ENCODE results near the gene TIMM10.
A peak's percentile ranks its signal among the peaks of the same experiment; 100 is the strongest.

The TIMM10 gene

DNA sequence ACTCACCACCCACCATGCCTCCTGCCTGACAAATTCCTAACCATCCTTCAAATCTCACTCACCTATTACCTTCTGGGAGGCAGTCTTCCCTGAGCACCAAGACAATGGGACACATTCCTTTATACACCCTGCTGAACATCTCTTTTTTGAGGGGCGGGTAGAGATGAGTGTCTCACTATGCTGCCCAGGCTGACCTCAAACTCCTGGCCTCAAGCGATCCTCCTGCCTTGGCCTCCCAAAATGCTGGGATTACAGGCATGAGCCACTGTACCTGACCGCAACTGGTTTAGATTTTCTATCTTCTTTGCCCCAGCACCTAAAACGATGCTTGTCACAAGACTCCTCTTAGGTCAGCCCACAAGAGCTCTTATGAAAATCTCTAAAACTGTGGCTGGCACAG, 7.1 kb downstream of the TIMM10 start:
- TF ChIP-seq, protein P1, sequence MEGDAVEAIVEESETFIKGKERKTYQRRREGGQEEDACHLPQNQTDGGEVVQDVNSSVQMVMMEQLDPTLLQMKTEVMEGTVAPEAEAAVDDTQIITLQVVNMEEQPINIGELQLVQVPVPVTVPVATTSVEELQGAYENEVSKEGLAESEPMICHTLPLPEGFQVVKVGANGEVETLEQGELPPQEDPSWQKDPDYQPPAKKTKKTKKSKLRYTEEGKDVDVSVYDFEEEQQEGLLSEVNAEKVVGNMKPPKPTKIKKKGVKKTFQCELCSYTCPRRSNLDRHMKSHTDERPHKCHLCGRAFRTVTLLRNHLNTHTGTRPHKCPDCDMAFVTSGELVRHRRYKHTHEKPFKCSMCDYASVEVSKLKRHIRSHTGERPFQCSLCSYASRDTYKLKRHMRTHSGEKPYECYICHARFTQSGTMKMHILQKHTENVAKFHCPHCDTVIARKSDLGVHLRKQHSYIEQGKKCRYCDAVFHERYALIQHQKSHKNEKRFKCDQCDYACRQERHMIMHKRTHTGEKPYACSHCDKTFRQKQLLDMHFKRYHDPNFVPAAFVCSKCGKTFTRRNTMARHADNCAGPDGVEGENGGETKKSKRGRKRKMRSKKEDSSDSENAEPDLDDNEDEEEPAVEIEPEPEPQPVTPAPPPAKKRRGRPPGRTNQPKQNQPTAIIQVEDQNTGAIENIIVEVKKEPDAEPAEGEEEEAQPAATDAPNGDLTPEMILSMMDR (IDR thresholded peaks at IDR 0.05; ENCODE audit: extremely low read depth, missing control alignments), result no peak
- DNase-seq (ENCODE audit: low spot score), result no peak

DNA sequence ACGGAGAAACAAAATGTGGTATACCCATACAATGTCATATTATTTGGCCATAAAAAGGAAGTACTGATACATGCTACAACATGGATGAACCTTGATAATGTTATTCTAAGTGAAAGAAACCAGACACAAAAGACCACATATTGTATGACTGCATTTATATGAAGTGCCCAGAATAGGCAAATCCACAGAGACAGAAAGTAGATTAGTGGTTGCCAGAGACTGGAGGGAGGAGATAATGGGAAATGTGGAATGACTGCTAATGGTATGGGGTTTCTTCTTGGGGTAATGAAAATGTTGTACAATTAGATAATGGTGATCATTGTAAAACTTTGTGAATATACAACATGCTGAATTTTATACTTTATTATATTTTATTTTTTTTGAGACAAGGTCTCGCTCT, 9.4 kb downstream of the TIMM10 start:
- DNase-seq (ENCODE audit: low spot score), result no peak
- TF ChIP-seq, protein P1 (IDR thresholded peaks at IDR 0.05; ENCODE audit: extremely low read depth, missing control alignments), result no peak

GRCh38 chr11:57516061-57516443, 14.5 kb downstream of the TIMM10 start:
- DNase-seq (ENCODE audit: low spot score), result no peak

DNA sequence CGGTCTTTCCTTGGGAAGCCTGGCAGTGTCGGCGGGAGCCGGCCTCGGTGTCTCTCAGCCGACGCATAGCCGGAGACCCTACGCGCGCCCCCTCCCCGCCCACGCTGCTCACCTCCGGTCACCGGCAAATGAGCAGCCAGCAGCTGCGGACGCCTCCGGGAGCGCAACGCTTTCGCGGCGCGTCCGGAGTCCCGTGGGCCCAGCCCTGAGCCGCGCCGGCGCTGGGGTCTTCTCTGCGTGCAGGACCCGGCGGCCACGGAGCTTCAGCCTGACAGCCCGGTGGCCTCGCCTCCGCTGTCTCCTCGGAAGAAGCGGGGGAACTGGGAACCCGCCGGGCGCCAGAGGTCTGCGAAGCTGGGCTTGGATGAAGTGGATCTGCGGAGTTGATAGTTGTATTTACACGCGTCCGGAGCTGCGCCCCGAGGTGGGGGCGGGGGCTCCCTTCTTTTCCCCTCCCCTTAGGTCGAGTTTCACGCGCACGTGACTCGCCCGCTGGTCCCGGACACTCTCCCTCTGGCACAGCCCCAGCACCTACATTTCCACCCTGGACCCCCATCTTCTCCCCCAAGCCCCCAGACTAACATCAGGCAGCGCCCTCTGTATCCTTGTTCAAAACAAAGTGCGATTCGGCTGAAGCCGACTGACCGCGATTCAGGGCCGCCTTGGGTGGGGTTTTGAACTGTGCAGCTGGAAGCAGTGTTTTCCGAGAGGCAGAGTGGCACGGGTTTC, 15.1 kb downstream of the TIMM10 start, which contains the start of gene SLC43A1:
Gene SLC43A1 (minus strand): TSS at position 371 of the 729 bp plus-strand sequence. CDS start 1,591 bp downstream, outside the sequence.
- TF ChIP-seq, protein P1 (IDR thresholded peaks at IDR 0.05; ENCODE audit: extremely low read depth, missing control alignments), result no peak
- DNase-seq (ENCODE audit: low spot score), result peak; percentile 73

More at GRCh38 chr11:57516061-57516443, 14.5 kb downstream of the TIMM10 start:
- TF ChIP-seq, protein P1 (IDR thresholded peaks at IDR 0.05; ENCODE audit: extremely low read depth, missing control alignments), result no peak

DNA sequence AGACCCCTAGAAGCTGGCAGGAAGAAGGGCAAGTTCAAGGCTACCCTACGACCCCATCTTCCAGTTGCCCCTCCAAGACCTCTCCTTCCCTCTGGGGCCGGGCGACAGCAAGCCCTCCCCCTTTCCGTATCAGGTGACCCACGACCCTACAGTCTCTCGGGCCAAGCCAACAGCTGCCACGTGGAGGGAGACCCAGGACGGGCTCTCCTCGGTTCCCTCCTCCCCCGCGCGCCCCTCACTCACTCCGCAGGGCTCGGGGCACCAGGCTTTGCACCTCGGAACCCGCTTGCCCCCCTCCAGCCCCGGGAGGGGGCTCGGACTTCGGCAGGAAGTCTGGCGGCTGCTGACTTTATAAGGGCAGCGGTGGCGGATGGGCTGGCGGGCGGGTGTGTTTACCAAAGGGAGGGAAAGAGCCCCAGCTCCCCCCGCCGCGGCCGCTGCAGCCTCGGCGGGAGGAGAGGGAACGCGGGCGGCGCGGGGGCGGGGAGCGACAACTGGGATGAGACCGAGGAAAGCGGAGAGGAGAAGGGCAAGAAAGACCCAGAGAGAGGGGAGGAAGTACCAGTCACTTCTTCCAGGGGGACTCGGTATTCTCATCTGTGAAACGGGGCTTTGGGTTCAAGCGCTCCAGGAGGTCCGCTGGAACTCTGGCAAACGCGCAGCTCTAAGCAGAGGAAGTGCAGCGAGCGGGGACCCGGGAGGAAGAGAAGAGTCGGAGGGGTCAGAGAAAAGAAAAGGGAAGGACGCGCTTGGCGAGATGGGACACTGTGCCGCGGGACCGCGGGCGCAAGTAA, 15.8 kb downstream of the TIMM10 start:
- DNase-seq (ENCODE audit: low spot score), result peak; percentile 77
- TF ChIP-seq, protein P1 (IDR thresholded peaks at IDR 0.05; ENCODE audit: extremely low read depth, missing control alignments), result no peak

DNA sequence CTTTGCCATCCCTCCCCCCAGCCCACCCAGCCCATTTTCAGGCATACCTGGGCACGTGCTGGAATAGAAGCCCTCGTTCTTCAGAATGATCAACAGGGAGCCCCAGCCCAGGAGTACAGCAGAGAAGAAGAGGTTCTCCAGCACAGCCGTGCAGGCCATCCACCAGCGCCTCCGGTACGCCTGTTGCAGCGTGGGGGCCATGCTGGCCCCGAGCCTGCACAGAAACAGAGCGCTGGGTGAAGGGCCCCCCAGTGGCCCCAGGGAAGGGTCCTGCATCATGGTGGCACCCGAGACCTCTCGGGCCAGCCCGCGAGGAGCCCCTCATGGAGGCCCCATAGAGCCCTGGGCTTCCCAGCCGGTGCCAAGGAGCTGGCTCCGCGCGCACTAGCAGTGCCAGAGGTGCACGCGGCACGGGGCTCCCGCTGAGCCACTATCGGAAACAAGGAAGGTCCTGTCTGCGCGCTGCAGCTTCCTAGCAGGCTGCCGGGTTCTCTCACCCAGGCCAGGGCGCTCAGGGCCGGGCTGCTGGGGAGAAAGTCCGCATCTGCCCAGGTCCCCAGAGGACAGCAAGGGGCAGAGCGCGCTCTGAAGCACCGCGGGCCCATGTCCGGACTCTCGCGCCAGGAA, 16.5 kb downstream of the TIMM10 start:
- TF ChIP-seq, protein P1 (IDR thresholded peaks at IDR 0.05; ENCODE audit: extremely low read depth, missing control alignments), result no peak
- no peak for DNase-seq (ENCODE audit: low spot score)

- DNase-seq (ENCODE audit: low spot score), result no peak
- TF ChIP-seq, protein P1 (IDR thresholded peaks at IDR 0.05; ENCODE audit: extremely low read depth, missing control alignments), result no peak
Observed at GRCh38 chr11:57513452-57513795, 17.1 kb downstream of the TIMM10 start.
